Activated naive CD4-positive, alpha-beta T cell treated with anti-CD3 and anti-CD28 coated beads, Interleukin-2, amount 10 ng/mL, durations not matched to agents 7 days and 5 days (primary cell): ENCODE measurements around the gene SLC25A48.

Experiments
- CTCF ChIA-PET: fragments of 350-600 bp; sonication (Branson Sonifier 250); formaldehyde crosslinking; loops from one replicate; lab custom pipeline; 2021; ENCODE audit warnings: antibody characterized with exemption; lab: Charles Lee
- DNase-seq: peaks from one replicate; pipeline ENCODE4 v3.0.0-alpha.2; 2020
- H3K27ac Mint-ChIP-seq: one replicate; pipeline ENCODE4 v1.8.0; 2021; ENCODE audit warnings: mild to moderate bottlenecking, moderate library complexity, mixed read lengths
- H3K27me3 Mint-ChIP-seq: one replicate; pipeline ENCODE4 v1.8.0; 2021; ENCODE audit warnings: mild to moderate bottlenecking, mixed read lengths
- H3K36me3 Mint-ChIP-seq: one replicate; pipeline ENCODE4 v1.8.0; 2021; ENCODE audit warnings: mixed read lengths
- H3K4me1 Mint-ChIP-seq: one replicate; pipeline ENCODE4 v1.8.0; 2021; ENCODE audit warnings: mixed read lengths
- H3K4me3 Mint-ChIP-seq: one replicate; pipeline ENCODE4 v1.8.0; 2021; ENCODE audit warnings: mild to moderate bottlenecking, moderate library complexity, mixed read lengths
- H3K9me3 Mint-ChIP-seq: one replicate; pipeline ENCODE4 v1.8.0; 2021; ENCODE audit warnings: mixed read lengths

Gene SLC25A48

GRCh38 chr5:135887881-135888614, 53.6 kb downstream of the SLC25A48 start:
- Mint-ChIP-seq H3K4me3 (no peak overlapping the region), H3K9me3 (no peaks in the 10 kb centered on the region), H3K27me3 (peaks cover 34% of the 10 kb centered on the region), H3K36me3 (no peaks in the 10 kb centered on the region), H3K27ac (no peak overlapping the region), H3K4me1 (peaks cover 6% of the 10 kb centered on the region)
- DNase-seq = no peak
- CTCF ChIA-PET = interaction anchor here (1.2 to 1.3 kb wide), 2 partner anchors 194 to 323 kb away, joined by 3 to 4 read pairs; no protein-coding TSS in a partner anchor

GRCh38 chr5:135890296-135890695, 55.8 kb downstream of the SLC25A48 start:
- no peaks in the 10 kb centered on the region for H3K9me3 Mint-ChIP-seq
- H3K36me3 Mint-ChIP-seq = no peaks in the 10 kb centered on the region
- H3K27ac Mint-ChIP-seq = no peak overlapping the region
- no peak for DNase-seq
- peaks cover 35% of the 10 kb centered on the region for H3K27me3 Mint-ChIP-seq
- H3K4me3 Mint-ChIP-seq = no peak overlapping the region
- CTCF ChIA-PET = interaction anchor here (1.0 to 1.7 kb wide), 4 partner anchors 192 to 322 kb away, joined by 3 to 8 read pairs (median 4); no protein-coding TSS in a partner anchor
- peaks cover 6% of the 10 kb centered on the region for H3K4me1 Mint-ChIP-seq

- H3K4me3 Mint-ChIP-seq = no peak overlapping the region
Observed at GRCh38 chr5:135890867-135891266, 56.4 kb downstream of the SLC25A48 start.

GRCh38 chr5:135891268-135891667, 56.8 kb downstream of the SLC25A48 start:
- DNase-seq = no peak
- Mint-ChIP-seq H3K27ac (no peak overlapping the region), H3K27me3 (peaks cover 36% of the 10 kb centered on the region), H3K4me1 (peaks cover 6% of the 10 kb centered on the region), H3K36me3 (no peaks in the 10 kb centered on the region), H3K4me3 (no peak overlapping the region), H3K9me3 (no peaks in the 10 kb centered on the region)
- CTCF ChIA-PET = interaction anchor here (0.6 to 1.7 kb wide), 6 partner anchors 61 to 321 kb away, joined by 3 to 8 read pairs (median 4); no protein-coding TSS in a partner anchor

More at GRCh38 chr5:135890867-135891266, 56.4 kb downstream of the SLC25A48 start:
- DNase-seq = no peak
- no peaks in the 10 kb centered on the region for H3K36me3 Mint-ChIP-seq
- CTCF ChIA-PET = interaction anchor here (0.6 to 1.7 kb wide), 5 partner anchors 113 to 322 kb away, joined by 3 to 8 read pairs (median 4); no protein-coding TSS in a partner anchor
- peaks cover 36% of the 10 kb centered on the region for H3K27me3 Mint-ChIP-seq
- H3K9me3 Mint-ChIP-seq = no peaks in the 10 kb centered on the region
- H3K27ac Mint-ChIP-seq = no peak overlapping the region
- H3K4me1 Mint-ChIP-seq = peaks cover 6% of the 10 kb centered on the region

- CTCF ChIA-PET = interaction anchor here (1.1 to 1.4 kb wide), 2 partner anchors 62 to 321 kb away, joined by 4 to 5 read pairs; no protein-coding TSS in a partner anchor
- Mint-ChIP-seq H3K27ac (no peak overlapping the region), H3K4me3 (no peak overlapping the region), H3K4me1 (peaks cover 6% of the 10 kb centered on the region), H3K9me3 (no peaks in the 10 kb centered on the region), H3K27me3 (peaks cover 36% of the 10 kb centered on the region), H3K36me3 (no peaks in the 10 kb centered on the region)
- DNase-seq = no peak
Observed at GRCh38 chr5:135891791-135892190, 57.3 kb downstream of the SLC25A48 start.

GRCh38 chr5:135894276-135894675, 59.8 kb downstream of the SLC25A48 start:
- Mint-ChIP-seq H3K4me3 (no peak overlapping the region), H3K27me3 (peaks cover 23% of the 10 kb centered on the region), H3K4me1 (no peaks in the 10 kb centered on the region), H3K36me3 (no peaks in the 10 kb centered on the region), H3K27ac (no peak overlapping the region), H3K9me3 (no peaks in the 10 kb centered on the region)
- CTCF ChIA-PET = interaction anchor here (1.1 kb wide), 1 partner anchor 189 kb away, joined by 3 read pairs; no protein-coding TSS in a partner anchor
- DNase-seq = no peak

- no peaks in the 10 kb centered on the region for H3K4me1 Mint-ChIP-seq
- DNase-seq = no peak
- H3K9me3 Mint-ChIP-seq = no peaks in the 10 kb centered on the region
- H3K27ac Mint-ChIP-seq = no peak overlapping the region
- no peak overlapping the region for H3K4me3 Mint-ChIP-seq
- H3K36me3 Mint-ChIP-seq = no peaks in the 10 kb centered on the region
- H3K27me3 Mint-ChIP-seq = peaks cover 23% of the 10 kb centered on the region
- CTCF ChIA-PET = interaction anchor here (1.1 kb wide), 1 partner anchor 189 kb away, joined by 3 read pairs; no protein-coding TSS in a partner anchor
Observed at GRCh38 chr5:135894789-135895188, 60.3 kb downstream of the SLC25A48 start.

- Mint-ChIP-seq H3K9me3 (no peaks in the 10 kb centered on the region), H3K4me1 (no peaks in the 10 kb centered on the region), H3K36me3 (no peaks in the 10 kb centered on the region), H3K27me3 (peaks cover 23% of the 10 kb centered on the region), H3K4me3 (no peak within 1 kb of the TSS), H3K27ac (no peak within 1 kb of the TSS)
- CTCF ChIA-PET = interaction anchor here (1.1 kb wide), 1 partner anchor 188 kb away, joined by 3 read pairs; no protein-coding TSS in a partner anchor
- DNase-seq = no peak
Observed at GRCh38 chr5:135895474-135896006, 61.1 kb downstream of the SLC25A48 start, which contains the start of gene IL9. TSS of gene IL9 (minus strand) at chr5:135895841. CDS start at chr5:135895816, 25 bp downstream.

- Mint-ChIP-seq H3K27me3 (peaks cover 13% of the 10 kb centered on the region), H3K36me3 (no peaks in the 10 kb centered on the region), H3K4me3 (no peak overlapping the region), H3K4me1 (no peaks in the 10 kb centered on the region), H3K9me3 (no peaks in the 10 kb centered on the region), H3K27ac (no peak overlapping the region)
- DNase-seq = no peak
- CTCF ChIA-PET = interaction anchor here (0.9 kb wide), 1 partner anchor 9 kb away, joined by 3 read pairs; no protein-coding TSS in a partner anchor
Observed at GRCh38 chr5:135898651-135899050, 64.2 kb downstream of the SLC25A48 start.

- no peaks in the 10 kb centered on the region for H3K36me3 Mint-ChIP-seq
- no peaks in the 10 kb centered on the region for H3K9me3 Mint-ChIP-seq
- CTCF ChIA-PET = no interaction called here
- H3K27ac Mint-ChIP-seq = no peak overlapping the region
- no peak for DNase-seq
- H3K27me3 Mint-ChIP-seq = peaks cover 8% of the 10 kb centered on the region
- H3K4me1 Mint-ChIP-seq = no peaks in the 10 kb centered on the region
- no peak overlapping the region for H3K4me3 Mint-ChIP-seq
Observed at GRCh38 chr5:135900276-135900675, 65.8 kb downstream of the SLC25A48 start.

GRCh38 chr5:135901633-135902032, 67.2 kb downstream of the SLC25A48 start:
- no peak overlapping the region for H3K27ac Mint-ChIP-seq
- H3K4me1 Mint-ChIP-seq = no peaks in the 10 kb centered on the region
- H3K27me3 Mint-ChIP-seq = peaks cover 5% of the 10 kb centered on the region
- DNase-seq = no peak
- no peak overlapping the region for H3K4me3 Mint-ChIP-seq
- no peaks in the 10 kb centered on the region for H3K9me3 Mint-ChIP-seq
- CTCF ChIA-PET = no interaction called here
- no peaks in the 10 kb centered on the region for H3K36me3 Mint-ChIP-seq

GRCh38 chr5:135905144-135905543, 70.7 kb downstream of the SLC25A48 start:
- Mint-ChIP-seq H3K4me3 (no peak overlapping the region), H3K9me3 (no peaks in the 10 kb centered on the region), H3K36me3 (no peaks in the 10 kb centered on the region), H3K27me3 (peaks cover 4% of the 10 kb centered on the region), H3K27ac (no peak overlapping the region), H3K4me1 (no peaks in the 10 kb centered on the region)
- CTCF ChIA-PET = no interaction called here
- DNase-seq = no peak

- no peaks in the 10 kb centered on the region for H3K36me3 Mint-ChIP-seq
Observed at GRCh38 chr5:135913713-135914626, 79.5 kb downstream of the SLC25A48 start.

More at GRCh38 chr5:135913713-135914626, 79.5 kb downstream of the SLC25A48 start:
- Mint-ChIP-seq H3K9me3 (no peaks in the 10 kb centered on the region), H3K27me3 (peaks cover 6% of the 10 kb centered on the region), H3K4me3 (no peak overlapping the region), H3K4me1 (no peaks in the 10 kb centered on the region), H3K27ac (no peak overlapping the region)
- CTCF ChIA-PET = no interaction called here
- DNase-seq = no peak
